NCI-H69 (cell line): ENCODE results near the gene SMIM5.

Source experiments
- DNase-seq: peaks from one replicate; lab custom pipeline; 2025; lab: John Stamatoyannopoulos, UW

The SMIM5 gene

GRCh38 chr17:75603123-75603522, 30.1 kb upstream of the SMIM5 start:
- DNase-seq, result no peak

- DNase-seq, result no peak
Observed at GRCh38 chr17:75604034-75604695, 29.1 kb upstream of the SMIM5 start.

- DNase-seq, result no peak
Observed at GRCh38 chr17:75605790-75606189, 27.4 kb upstream of the SMIM5 start.

GRCh38 chr17:75607086-75607485, 26.1 kb upstream of the SMIM5 start:
- no peak for DNase-seq

GRCh38 chr17:75610103-75610984, 22.9 kb upstream of the SMIM5 start:
- DNase-seq, result no peak

- peak; percentile 93 for DNase-seq
Observed at GRCh38 chr17:75611851-75612429, 21.3 kb upstream of the SMIM5 start.

- no peak for DNase-seq
Observed at GRCh38 chr17:75612906-75613626, 20.2 kb upstream of the SMIM5 start.

- DNase-seq, result no peak
Observed at GRCh38 chr17:75614006-75614405, 19.2 kb upstream of the SMIM5 start.

- no peak for DNase-seq
Observed at GRCh38 chr17:75614556-75615270, 18.5 kb upstream of the SMIM5 start.

GRCh38 chr17:75615301-75615700, 17.9 kb upstream of the SMIM5 start:
- no peak for DNase-seq

- no peak for DNase-seq
Observed at GRCh38 chr17:75616521-75617122, 16.6 kb upstream of the SMIM5 start.

- no peak for DNase-seq
Observed at GRCh38 chr17:75617218-75617617, 16.0 kb upstream of the SMIM5 start.

- no peak for DNase-seq
Observed at GRCh38 chr17:75617675-75618074, 15.6 kb upstream of the SMIM5 start.

- peak; percentile 49 for DNase-seq
Observed at GRCh38 chr17:75619506-75620431, 13.5 kb upstream of the SMIM5 start.

GRCh38 chr17:75621489-75621888, 11.7 kb upstream of the SMIM5 start:
- no peak for DNase-seq

GRCh38 chr17:75622076-75622475, 11.2 kb upstream of the SMIM5 start:
- DNase-seq, result no peak

- no peak for DNase-seq
Observed at GRCh38 chr17:75622771-75623273, 10.4 kb upstream of the SMIM5 start.

- no peak for DNase-seq
Observed at GRCh38 chr17:75623386-75623785, 9.8 kb upstream of the SMIM5 start.

- no peak for DNase-seq
Observed at GRCh38 chr17:75624021-75624420, 9.2 kb upstream of the SMIM5 start.
